OCI-M2 (cell line): ENCODE measurements around the gene HNRNPR.
"Not testable (repeated sequence)": the region's sequence is repeated elsewhere in the genome, so short reads cannot be mapped to it uniquely, and the experiment has no call there.

Experiments used
- DNase-seq: peaks from one replicate; lab custom pipeline; 2025; ENCODE audit not compliant: unreplicated experiment; lab: John Stamatoyannopoulos, UW

HNRNPR gene

DNA sequence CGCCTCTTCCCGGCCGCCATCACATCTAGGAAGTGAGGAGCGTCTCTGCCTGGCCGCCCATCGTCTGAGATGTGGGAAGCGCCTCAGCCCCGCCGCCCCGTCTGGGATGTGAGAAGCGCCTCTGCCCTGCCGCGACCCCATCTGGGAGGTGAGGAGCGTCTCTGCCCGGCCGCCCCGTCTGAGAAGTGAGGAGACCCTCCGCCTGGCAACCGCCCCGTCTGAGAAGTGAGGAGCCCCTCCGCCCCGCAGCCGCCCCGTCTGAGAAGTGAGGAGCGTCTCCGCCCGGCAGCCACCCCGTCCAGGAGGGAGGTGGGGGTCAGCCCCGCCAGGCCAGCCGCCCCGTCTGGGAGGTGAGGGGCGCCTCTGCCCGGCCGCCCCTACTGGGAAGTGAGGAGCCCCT lies 86.7 kb downstream of the HNRNPR start:
- DNase-seq, result not testable (repeated sequence)
